OCI-LY1 (cell line): ENCODE data around the gene SSC5D.

Experiments used
- EZH2 ChIP-seq: fragments of 200-600 bp; sonication (generic), shearing (Covaris generic); IDR thresholded peaks from 2 replicates; pipeline ENCODE4 v1.8.0; 2017; ENCODE audit warnings: borderline replicate concordance, mixed run types, mild to moderate bottlenecking, antibody characterized with exemption, low read length, moderate library complexity, mixed read lengths
- TF ChIP-seq, protein P1 (sequence below): fragments of 200-600 bp; sonication (generic), shearing (Covaris generic); IDR thresholded peaks from 2 replicates; pipeline ENCODE4 v1.5.1; 2017; ENCODE audit warnings: mild to moderate bottlenecking, antibody characterized with exemption, low read length, moderate library complexity, mixed read lengths

- TF ChIP-seq, protein P1, sequence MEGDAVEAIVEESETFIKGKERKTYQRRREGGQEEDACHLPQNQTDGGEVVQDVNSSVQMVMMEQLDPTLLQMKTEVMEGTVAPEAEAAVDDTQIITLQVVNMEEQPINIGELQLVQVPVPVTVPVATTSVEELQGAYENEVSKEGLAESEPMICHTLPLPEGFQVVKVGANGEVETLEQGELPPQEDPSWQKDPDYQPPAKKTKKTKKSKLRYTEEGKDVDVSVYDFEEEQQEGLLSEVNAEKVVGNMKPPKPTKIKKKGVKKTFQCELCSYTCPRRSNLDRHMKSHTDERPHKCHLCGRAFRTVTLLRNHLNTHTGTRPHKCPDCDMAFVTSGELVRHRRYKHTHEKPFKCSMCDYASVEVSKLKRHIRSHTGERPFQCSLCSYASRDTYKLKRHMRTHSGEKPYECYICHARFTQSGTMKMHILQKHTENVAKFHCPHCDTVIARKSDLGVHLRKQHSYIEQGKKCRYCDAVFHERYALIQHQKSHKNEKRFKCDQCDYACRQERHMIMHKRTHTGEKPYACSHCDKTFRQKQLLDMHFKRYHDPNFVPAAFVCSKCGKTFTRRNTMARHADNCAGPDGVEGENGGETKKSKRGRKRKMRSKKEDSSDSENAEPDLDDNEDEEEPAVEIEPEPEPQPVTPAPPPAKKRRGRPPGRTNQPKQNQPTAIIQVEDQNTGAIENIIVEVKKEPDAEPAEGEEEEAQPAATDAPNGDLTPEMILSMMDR: no peak
- TF ChIP-seq EZH2: no peak
These were observed 5.5 kb downstream of the SSC5D start for GRCh38 chr19:55493645-55494171.
